ENCODE results near the gene CCDC89.

Gene CCDC89

DNA sequence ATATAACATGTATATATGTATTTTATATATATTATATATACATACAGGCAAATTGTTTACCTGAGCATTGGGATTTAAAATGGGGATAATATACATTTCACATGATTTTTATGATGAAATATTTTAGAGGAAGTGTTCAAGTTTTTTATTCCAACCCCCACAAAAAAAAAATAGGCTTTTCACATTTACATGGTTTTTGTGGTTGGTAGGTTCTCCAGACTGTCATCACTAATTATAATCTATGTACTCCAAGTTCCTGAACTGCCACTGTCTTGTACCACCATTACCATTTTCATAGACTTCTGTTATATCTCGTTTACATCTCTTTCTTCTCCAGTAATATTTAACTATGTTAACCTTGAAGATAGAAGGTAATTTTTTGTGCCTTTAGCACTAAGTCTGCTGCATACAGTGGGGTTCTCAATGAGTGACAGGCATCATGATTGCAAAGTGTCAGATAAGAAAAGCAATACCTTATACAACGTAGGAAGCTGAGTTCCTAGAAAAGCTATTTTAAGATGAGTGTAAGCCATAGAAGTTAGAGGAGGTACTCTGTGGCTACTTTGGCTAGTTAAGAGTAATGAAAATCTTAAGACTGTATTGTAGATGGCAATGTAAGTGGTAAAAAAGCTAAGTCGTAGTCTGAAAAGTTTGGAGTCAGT is 33.1 kb downstream of the CCDC89 start:
- DNase-seq (ENCODE audit: low spot score): no peak

DNA sequence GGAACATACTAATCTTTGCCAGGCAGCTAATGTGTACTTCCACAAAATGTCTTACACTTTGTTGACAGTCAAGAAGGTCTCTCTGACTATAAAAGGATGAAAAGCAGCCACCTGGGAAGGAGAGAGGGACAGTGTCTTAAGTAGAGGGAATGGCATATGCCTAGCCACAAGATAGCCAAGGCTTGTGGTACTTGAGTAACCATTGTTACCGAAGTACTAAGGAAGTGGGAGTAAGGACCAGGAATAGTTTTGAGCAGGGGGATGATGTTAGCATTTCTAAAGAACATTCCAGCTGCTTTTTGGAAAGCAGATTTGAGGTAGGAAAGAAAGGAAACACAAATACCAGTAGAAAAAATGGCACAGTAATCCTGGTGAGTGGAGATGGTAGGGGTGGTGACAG is 34.9 kb downstream of the CCDC89 start:
- no peak for DNase-seq (ENCODE audit: low spot score)

DNA sequence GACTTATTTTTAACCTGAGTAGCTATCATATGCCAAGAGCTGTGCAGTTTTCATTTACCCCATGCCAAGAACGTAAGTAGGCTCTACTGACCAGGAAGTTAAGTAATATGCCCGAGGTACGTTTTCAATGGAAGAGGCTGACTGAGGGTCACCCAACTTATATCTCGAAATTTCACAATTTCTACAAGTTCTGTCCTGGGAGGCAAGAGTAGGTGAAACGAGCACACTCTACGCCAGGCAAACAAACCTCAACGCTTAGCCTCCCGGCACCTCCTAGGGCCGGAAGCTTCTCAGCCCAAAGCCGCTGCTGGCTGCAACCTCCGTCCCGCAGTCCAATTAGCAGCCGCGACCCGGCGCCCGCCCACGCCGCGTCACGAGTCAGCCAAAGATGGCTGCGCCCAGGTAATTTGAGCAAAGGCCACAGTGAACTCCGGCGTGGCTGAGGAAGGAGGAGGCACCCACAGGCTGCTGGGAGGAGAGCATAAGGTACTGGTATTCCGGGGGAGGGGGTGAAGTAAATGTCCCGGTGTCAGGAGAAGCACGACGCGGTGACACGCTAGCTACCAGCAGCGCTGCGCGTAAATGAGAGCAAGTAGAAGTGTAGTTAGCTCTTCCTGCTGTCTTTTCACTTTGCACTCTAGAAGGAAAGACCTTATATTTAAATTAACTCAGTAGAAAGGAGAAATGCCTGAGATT is 38.2 kb downstream of the CCDC89 start, which contains the start of gene TMEM126A:
Gene TMEM126A, plus strand, starts transcription at position 364 of the 696 bp plus-strand sequence. CDS start 2,289 bp downstream, outside the sequence.
- DNase-seq (ENCODE audit: low spot score): peak; percentile 93

DNA sequence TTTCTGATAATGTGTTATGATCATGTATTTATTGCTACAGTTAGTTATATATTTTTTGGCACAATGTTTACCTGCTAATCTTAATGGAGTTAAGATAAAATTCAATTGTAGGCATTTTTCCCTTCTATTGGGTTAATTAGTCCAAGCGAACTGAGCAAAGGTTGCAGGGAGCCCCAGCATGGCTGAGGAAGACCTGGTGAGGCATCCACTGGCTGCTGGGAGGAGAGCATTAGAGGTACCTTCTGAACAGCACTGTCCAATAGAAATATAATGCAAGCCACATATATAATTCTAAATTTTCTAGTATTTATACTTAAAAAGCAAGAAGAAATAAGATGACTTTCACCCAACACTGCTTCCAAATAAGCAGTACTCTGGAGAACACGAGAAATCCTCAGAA is 38.9 kb downstream of the CCDC89 start:
- DNase-seq (ENCODE audit: low spot score): no peak

DNA sequence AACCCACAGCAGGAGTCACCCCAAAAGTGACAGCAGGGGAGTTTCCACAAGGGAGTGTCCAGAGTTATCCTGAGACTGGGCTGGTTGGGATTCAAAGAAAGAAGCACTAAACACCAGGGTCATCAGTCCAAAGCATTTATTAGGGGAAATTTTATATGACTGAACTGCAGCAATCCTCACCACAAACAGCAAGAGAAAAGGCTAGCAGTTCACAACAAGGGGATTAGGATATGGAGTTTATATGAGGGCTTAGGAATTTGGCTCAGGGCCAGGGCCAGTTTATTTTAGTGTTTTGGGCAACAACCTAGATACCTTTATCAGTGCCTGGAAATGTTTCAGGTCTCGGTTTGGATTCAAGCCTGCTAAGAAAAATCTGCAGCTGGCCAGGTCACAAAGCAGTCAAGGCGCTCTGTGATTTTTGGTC is 42.8 kb downstream of the CCDC89 start:
- no peak for DNase-seq (ENCODE audit: low spot score)

DNA sequence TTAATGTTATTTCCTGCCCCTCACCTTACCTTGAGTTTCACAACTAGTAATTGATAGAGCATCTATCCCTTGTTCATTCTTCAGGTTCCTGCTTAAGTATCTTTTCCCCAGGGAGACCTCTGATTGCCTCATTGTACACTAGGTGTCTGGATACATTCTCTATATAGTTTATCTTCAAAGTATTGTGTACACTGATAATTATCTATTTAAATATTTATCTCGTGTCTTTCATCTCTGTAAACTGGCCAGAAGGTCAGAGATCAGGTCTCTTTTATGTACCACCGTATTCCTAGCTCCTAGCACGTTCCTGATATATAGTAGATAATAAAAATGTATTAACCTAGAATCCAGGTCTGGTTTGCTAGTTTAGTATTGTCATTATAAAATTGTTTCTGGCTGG is 51.2 kb downstream of the CCDC89 start:
- no peak for DNase-seq (ENCODE audit: low spot score)
